Stimulated activated effector memory CD8-positive, alpha-beta T cell treated with anti-CD3 and anti-CD28 coated beads, Interleukin-12 subunit alpha, Interleukin-12 subunit beta, amount 100 ng/mL, for 72 hours (primary cell): Measurements from ENCODE around the gene PUM1.
A peak's percentile ranks its signal among the peaks of the same experiment; 100 is the strongest.
"Not testable (repeated sequence)": the region's sequence is repeated elsewhere in the genome, so short reads cannot be mapped to it uniquely, and the experiment has no call there.

Source experiments
- ATAC-seq: fragments of 150-1000 bp; cut with Tn5 transposase; 2 replicates; pipeline ENCODE4 v1.10.0; 2021
- DNase-seq, 2 donors: peaks; one replicate each; pipeline ENCODE4 v3.0.0; 2021 to 2022; ENCODE audit warnings: low spot score in 2 of 2
- H3K27ac Mint-ChIP-seq: one replicate; pipeline ENCODE4 v1.8.0; 2022; ENCODE audit warnings: mild to moderate bottlenecking, mixed read lengths
- H3K36me3 Mint-ChIP-seq: one replicate; pipeline ENCODE4 v1.8.0; 2022; ENCODE audit warnings: mild to moderate bottlenecking, mixed read lengths
- H3K4me1 Mint-ChIP-seq: one replicate; pipeline ENCODE4 v1.8.0; 2022; ENCODE audit warnings: mixed read lengths
- H3K4me3 Mint-ChIP-seq: one replicate; pipeline ENCODE4 v1.8.0; 2022; ENCODE audit warnings: mild to moderate bottlenecking, mixed read lengths
- H3K9me3 Mint-ChIP-seq: one replicate; pipeline ENCODE4 v1.8.0; 2022; ENCODE audit warnings: mixed read lengths

The PUM1 gene

GRCh38 chr1:31073044-31073443, 7.5 kb upstream of the PUM1 start:
- no peak for DNase-seq
- no peak for ATAC-seq
- Mint-ChIP-seq H3K36me3 (no peaks in the 10 kb centered on the region), H3K4me3 (no peak overlapping the region), H3K4me1 (no peaks in the 10 kb centered on the region), H3K27ac (no peak overlapping the region), H3K9me3 (no peaks in the 10 kb centered on the region)

- Mint-ChIP-seq H3K4me3 (no peak overlapping the region), H3K9me3 (no peaks in the 10 kb centered on the region), H3K4me1 (no peaks in the 10 kb centered on the region), H3K27ac (no peak overlapping the region), H3K36me3 (no peaks in the 10 kb centered on the region)
- ATAC-seq = no peak
- DNase-seq = no peak
Measured at GRCh38 chr1:31072304-31072746, 6.8 kb upstream of the PUM1 start.

- Mint-ChIP-seq H3K4me1 (no peaks in the 10 kb centered on the region), H3K4me3 (no peak overlapping the region), H3K27ac (no peak overlapping the region), H3K9me3 (no peaks in the 10 kb centered on the region), H3K36me3 (peaks cover 15% of the 10 kb centered on the region)
- no peak for DNase-seq
- no peak for ATAC-seq
Measured at GRCh38 chr1:31069392-31069791, 3.9 kb upstream of the PUM1 start.

- Mint-ChIP-seq H3K36me3 (peaks cover 53% of the 10 kb centered on the region), H3K4me3 (peak overlapping the region; percentile 96), H3K4me1 (peaks cover 20% of the 10 kb centered on the region), H3K27ac (peak overlapping the region; percentile 99), H3K9me3 (no peaks in the 10 kb centered on the region)
- DNase-seq (peak in 1 of 2 donors; percentile 28), ATAC-seq (no peak)
Measured at GRCh38 chr1:31064718-31065309, 703 bp downstream of the PUM1 start.

- Mint-ChIP-seq H3K4me1 (peaks cover 22% of the 10 kb centered on the region), H3K9me3 (no peaks in the 10 kb centered on the region), H3K36me3 (peaks cover 59% of the 10 kb centered on the region), H3K27ac (peak overlapping the region; percentile 99), H3K4me3 (peak overlapping the region; percentile 96)
- no peak for ATAC-seq
- no peak for DNase-seq
Measured at GRCh38 chr1:31064111-31064717, 1.3 kb downstream of the PUM1 start.

GRCh38 chr1:31063631-31064030, 1.9 kb downstream of the PUM1 start:
- Mint-ChIP-seq H3K4me1 (peaks cover 25% of the 10 kb centered on the region), H3K36me3 (peaks cover 65% of the 10 kb centered on the region), H3K9me3 (no peaks in the 10 kb centered on the region), H3K27ac (peak overlapping the region; percentile 99), H3K4me3 (peak overlapping the region; percentile 96)
- ATAC-seq = no peak
- no peak for DNase-seq

- peak overlapping the region; percentile 99 for H3K27ac Mint-ChIP-seq
- H3K9me3 Mint-ChIP-seq = no peaks in the 10 kb centered on the region
- H3K4me3 Mint-ChIP-seq = peak overlapping the region; percentile 96
- H3K4me1 Mint-ChIP-seq = peaks cover 32% of the 10 kb centered on the region
- H3K36me3 Mint-ChIP-seq = peaks cover 72% of the 10 kb centered on the region
- ATAC-seq = no peak
- DNase-seq = no peak
Measured at GRCh38 chr1:31062867-31063380, 2.6 kb downstream of the PUM1 start.

- Mint-ChIP-seq H3K27ac (peak overlapping the region; percentile 99), H3K4me1 (peaks cover 33% of the 10 kb centered on the region), H3K36me3 (peaks cover 78% of the 10 kb centered on the region), H3K4me3 (peak overlapping the region; percentile 96)
- DNase-seq, ATAC-seq, H3K9me3 Mint-ChIP-seq: not testable (repeated sequence)
Measured at GRCh38 chr1:31062162-31062866, 3.2 kb downstream of the PUM1 start.

- no peak overlapping the region for H3K27ac Mint-ChIP-seq
- peak overlapping the region; percentile 5 for H3K4me3 Mint-ChIP-seq
- ATAC-seq (no peak), DNase-seq (no peak)
- H3K36me3 Mint-ChIP-seq = peaks cover 96% of the 10 kb centered on the region
- H3K9me3 Mint-ChIP-seq = no peaks in the 10 kb centered on the region
- H3K4me1 Mint-ChIP-seq = peaks cover 54% of the 10 kb centered on the region
Measured at GRCh38 chr1:31058012-31058411, 7.5 kb downstream of the PUM1 start.

- peaks cover 41% of the 10 kb centered on the region for H3K4me1 Mint-ChIP-seq
- H3K4me3 Mint-ChIP-seq = peak overlapping the region; percentile 19
- peak overlapping the region; percentile 73 for H3K27ac Mint-ChIP-seq
- H3K9me3 Mint-ChIP-seq = no peaks in the 10 kb centered on the region
- ATAC-seq (no peak), DNase-seq (no peak)
- H3K36me3 Mint-ChIP-seq = peaks cover 96% of the 10 kb centered on the region
Measured at GRCh38 chr1:31055953-31056352, 9.6 kb downstream of the PUM1 start.

GRCh38 chr1:31055501-31055900, 10.0 kb downstream of the PUM1 start:
- Mint-ChIP-seq H3K36me3 (peaks cover 100% of the 10 kb centered on the region), H3K4me1 (peaks cover 44% of the 10 kb centered on the region), H3K9me3 (no peaks in the 10 kb centered on the region), H3K4me3 (peak overlapping the region; percentile 19), H3K27ac (peak overlapping the region; percentile 73)
- ATAC-seq (no peak), DNase-seq (no peak)

- DNase-seq (no peak), ATAC-seq (peak; percentile 52)
- H3K4me3 Mint-ChIP-seq = peak overlapping the region; percentile 19
- H3K4me1 Mint-ChIP-seq = peaks cover 49% of the 10 kb centered on the region
- peak overlapping the region; percentile 73 for H3K27ac Mint-ChIP-seq
- no peaks in the 10 kb centered on the region for H3K9me3 Mint-ChIP-seq
- peaks cover 100% of the 10 kb centered on the region for H3K36me3 Mint-ChIP-seq
Measured at GRCh38 chr1:31054958-31055481, 10.5 kb downstream of the PUM1 start.

GRCh38 chr1:31054349-31054748, 11.2 kb downstream of the PUM1 start:
- Mint-ChIP-seq H3K9me3 (no peaks in the 10 kb centered on the region), H3K27ac (peak overlapping the region; percentile 73), H3K4me1 (peaks cover 48% of the 10 kb centered on the region), H3K36me3 (peaks cover 99% of the 10 kb centered on the region), H3K4me3 (peak overlapping the region; percentile 19)
- peak; percentile 95 for ATAC-seq
- no peak for DNase-seq

GRCh38 chr1:31052613-31053012, 12.9 kb downstream of the PUM1 start:
- Mint-ChIP-seq H3K36me3 (peaks cover 99% of the 10 kb centered on the region), H3K4me1 (peaks cover 35% of the 10 kb centered on the region), H3K27ac (peak overlapping the region; percentile 75)
- not testable (repeated sequence) for H3K9me3 Mint-ChIP-seq, H3K4me3 Mint-ChIP-seq, ATAC-seq, DNase-seq

- no peak for DNase-seq
- Mint-ChIP-seq H3K4me3 (no peak overlapping the region), H3K4me1 (peaks cover 45% of the 10 kb centered on the region), H3K9me3 (no peaks in the 10 kb centered on the region), H3K36me3 (peaks cover 99% of the 10 kb centered on the region), H3K27ac (peak overlapping the region; percentile 75)
- ATAC-seq = no peak
Measured at GRCh38 chr1:31051611-31052010, 13.9 kb downstream of the PUM1 start.
